Endodermal cell (in vitro differentiated cells): Measurements from ENCODE around the gene AHRR. TPM values are rescaled to one million over a fixed set of nuclear protein-coding genes. Genes with fewer than 3 reads are reported as not detected.

Experiments
- DNase-seq: peaks from one replicate; pipeline ENCODE4 v3.0.0-alpha.2; 2017
- H3K27ac ChIP-seq: 2 replicates; pipeline ENCODE4 v1.5.1; 2013; ENCODE audit warnings: mild to moderate bottlenecking, low read depth, low read length, moderate library complexity
- H3K27me3 ChIP-seq: 2 replicates; pipeline ENCODE4 v1.6.1; 2013; ENCODE audit warnings: mild to moderate bottlenecking, low read length, moderate library complexity; ENCODE audit not compliant: insufficient read depth, control insufficient read depth, poor library complexity, severe bottlenecking
- H3K36me3 ChIP-seq: 2 replicates; pipeline ENCODE4 v1.7.0; 2013; ENCODE audit warnings: mild to moderate bottlenecking, low read length, moderate library complexity; ENCODE audit not compliant: control insufficient read depth, insufficient read depth
- H3K4me1 ChIP-seq: one replicate; pipeline ENCODE4 v1.7.0; 2013; ENCODE audit warnings: low read length; ENCODE audit not compliant: control insufficient read depth, insufficient read depth
- H3K4me3 ChIP-seq: 2 replicates; pipeline ENCODE4 v1.5.1; 2013; ENCODE audit warnings: mild to moderate bottlenecking, low read length, moderate library complexity
- H3K9ac ChIP-seq: 2 replicates; pipeline ENCODE4 v1.6.1; 2013; ENCODE audit warnings: mild to moderate bottlenecking, low read length, moderate library complexity; ENCODE audit not compliant: poor library complexity, severe bottlenecking; ENCODE audit errors: extremely low read depth
- H3K9me3 ChIP-seq: 2 replicates; pipeline ENCODE4 v1.6.1; 2013; ENCODE audit warnings: mild to moderate bottlenecking, low read length, moderate library complexity; ENCODE audit not compliant: control insufficient read depth
- H3K27ac Mint-ChIP-seq: 2 replicates; pipeline ENCODE4 v1.8.0; 2020; ENCODE audit warnings: mixed read lengths
- H3K27me3 Mint-ChIP-seq: 2 replicates; pipeline ENCODE4 v1.8.0; 2021; ENCODE audit warnings: mild to moderate bottlenecking, mixed read lengths; ENCODE audit not compliant: insufficient read depth
- H3K36me3 Mint-ChIP-seq: 2 replicates; pipeline ENCODE4 v1.8.0; 2020; ENCODE audit warnings: low read depth, mixed read lengths
- H3K4me1 Mint-ChIP-seq: 2 replicates; pipeline ENCODE4 v1.8.0; 2020; ENCODE audit warnings: mixed read lengths
- H3K4me3 Mint-ChIP-seq: 2 replicates; pipeline ENCODE4 v1.8.0; 2020; ENCODE audit warnings: mild to moderate bottlenecking, moderate library complexity, mixed read lengths
- H3K9me3 Mint-ChIP-seq: 2 replicates; pipeline ENCODE4 v1.8.0; 2020; ENCODE audit warnings: mild to moderate bottlenecking, mixed read lengths
- CTCF ChIP-seq: fragments of 200-600 bp; sonication (generic); conservative IDR thresholded peaks from 2 replicates; pipeline ENCODE4 v1.5.0; 2021; ENCODE audit warnings: antibody characterized with exemption, mild to moderate bottlenecking
- WGBS, 2 experiments: methylation state at CpG; one replicate each; pipeline versions ENCODE4 v1.1.5 to v1.1.7; 2013; ENCODE audit warnings: missing lambda C conversion rate in 2 of 2, mixed read lengths in 1 of 2; ENCODE audit not compliant: insufficient coverage in 1 of 2, insufficient read length in 1 of 2; 5-methylcytosine and 5-hydroxymethylcytosine counted together
- total RNA-seq, 2 donors: library from RNA; stranded (reverse); fragmentation: NEBNext Ultra II Directional in 1 of 2; extraction: Animal tissue kit (Norgen Biotek cat#: 25700) in 1 of 2; gene quantifications; 2 replicates in 1 of 2; 3 replicates in 1 of 2; pipeline ENCODE4 v1.2.1, GENCODE V29; 2021

AHRR gene
- total RNA-seq, 2 donors from 2014 or later = 1.4 to 2.0 TPM

- Histone ChIP-seq H3K4me3 (no peak overlapping the region), H3K9me3 (no peaks in the 10 kb centered on the region), H3K36me3 (peaks cover 24% of the 10 kb centered on the region), H3K4me1 (no peaks in the 10 kb centered on the region), H3K27ac (no peak overlapping the region), H3K9ac (no peak overlapping the region), H3K27me3 (no peaks in the 10 kb centered on the region)
- WGBS, 2 experiments = 88 to 94% methylated on average over 11 to 12 of the region's 12 CpGs
- Mint-ChIP-seq H3K9me3 (no peaks in the 10 kb centered on the region), H3K27me3 (no peaks in the 10 kb centered on the region), H3K4me3 (no peak overlapping the region), H3K4me1 (no peaks in the 10 kb centered on the region), H3K27ac (peak overlapping the region; percentile 35), H3K36me3 (peaks cover 46% of the 10 kb centered on the region)
- TF ChIP-seq CTCF = no peak
- DNase-seq = no peak
These were observed 8.7 kb upstream of the AHRR start for GRCh38 chr5:312845-313244.

DNA sequence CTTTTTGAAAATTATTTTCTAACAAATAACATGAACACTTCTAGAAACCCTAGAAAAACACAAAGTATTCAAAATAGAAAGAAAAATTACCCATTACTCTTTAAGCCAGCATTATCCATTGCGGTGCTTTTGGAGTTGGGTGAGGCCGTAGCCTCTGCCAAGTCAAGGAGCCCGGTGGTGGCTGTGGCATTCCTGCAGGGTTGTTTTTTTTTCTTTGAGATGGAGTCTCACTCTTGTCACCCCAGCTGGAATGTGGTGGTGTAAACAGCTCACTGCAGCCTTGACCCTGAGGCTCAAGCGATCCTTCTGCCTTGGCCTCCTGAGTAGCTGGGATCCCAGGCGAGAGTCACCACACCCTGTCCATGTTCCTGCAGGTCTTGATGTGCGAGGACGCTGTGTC is 8.2 kb upstream of the AHRR start:
- H3K4me1 Mint-ChIP-seq = no peaks in the 10 kb centered on the region
- Histone ChIP-seq H3K9me3 (no peaks in the 10 kb centered on the region), H3K4me3 (no peak overlapping the region), H3K36me3 (peaks cover 24% of the 10 kb centered on the region), H3K9ac (no peak overlapping the region), H3K27me3 (no peaks in the 10 kb centered on the region), H3K27ac (no peak overlapping the region), H3K4me1 (no peaks in the 10 kb centered on the region)
- peaks cover under 1% of the 10 kb centered on the region for H3K27me3 Mint-ChIP-seq
- H3K36me3 Mint-ChIP-seq = peaks cover 46% of the 10 kb centered on the region
- H3K9me3 Mint-ChIP-seq = no peaks in the 10 kb centered on the region
- no peak overlapping the region for H3K4me3 Mint-ChIP-seq
- WGBS, 2 experiments = 94 to 95% methylated on average over 2 to 7 of the region's 7 CpGs
- no peak for TF ChIP-seq CTCF
- no peak overlapping the region for H3K27ac Mint-ChIP-seq
- DNase-seq = no peak

GRCh38 chr5:313806-314376 is 7.6 kb upstream of the AHRR start:
- Mint-ChIP-seq H3K36me3 (peaks cover 41% of the 10 kb centered on the region), H3K27me3 (peaks cover 6% of the 10 kb centered on the region), H3K27ac (no peak overlapping the region), H3K9me3 (no peaks in the 10 kb centered on the region), H3K4me3 (no peak overlapping the region), H3K4me1 (no peaks in the 10 kb centered on the region)
- WGBS, 2 experiments = 85 to 87% methylated on average over 14 to 17 of the region's 17 CpGs
- H3K27ac ChIP-seq = no peak overlapping the region
- H3K9ac ChIP-seq = no peak overlapping the region
- no peaks in the 10 kb centered on the region for H3K9me3 ChIP-seq
- H3K4me3 ChIP-seq = no peak overlapping the region
- no peak for DNase-seq
- peaks cover 24% of the 10 kb centered on the region for H3K36me3 ChIP-seq
- peaks cover 6% of the 10 kb centered on the region for H3K27me3 ChIP-seq
- H3K4me1 ChIP-seq = no peaks in the 10 kb centered on the region
- no peak for TF ChIP-seq CTCF
